ENCODE results near the gene NIPAL3.
"Not testable (repeated sequence)": the region's sequence is repeated elsewhere in the genome, so short reads cannot be mapped to it uniquely, and the experiment has no call there.

NIPAL3 gene

DNA sequence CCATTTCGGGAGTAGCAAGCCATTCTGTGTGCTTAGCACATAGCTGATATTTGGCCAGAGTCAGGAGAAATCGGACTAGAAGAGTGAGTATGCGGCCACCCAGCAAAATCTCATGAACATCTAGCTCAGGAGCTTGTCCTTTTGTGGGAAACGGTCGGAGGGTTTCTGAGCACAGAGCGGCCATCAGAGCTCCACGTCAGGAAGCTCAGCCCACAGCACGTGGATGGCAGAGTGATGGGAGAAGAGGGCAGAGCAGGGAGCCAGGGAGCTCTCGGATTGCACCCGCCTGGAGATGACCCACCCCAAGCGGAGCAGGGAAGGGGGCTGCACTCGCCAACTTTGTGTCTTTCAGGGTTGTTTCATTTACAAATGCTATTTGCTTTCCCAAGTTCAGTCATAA lies 100.9 kb downstream of the NIPAL3 start:
- no peak for DNase-seq (ENCODE audit: low read depth)

DNA sequence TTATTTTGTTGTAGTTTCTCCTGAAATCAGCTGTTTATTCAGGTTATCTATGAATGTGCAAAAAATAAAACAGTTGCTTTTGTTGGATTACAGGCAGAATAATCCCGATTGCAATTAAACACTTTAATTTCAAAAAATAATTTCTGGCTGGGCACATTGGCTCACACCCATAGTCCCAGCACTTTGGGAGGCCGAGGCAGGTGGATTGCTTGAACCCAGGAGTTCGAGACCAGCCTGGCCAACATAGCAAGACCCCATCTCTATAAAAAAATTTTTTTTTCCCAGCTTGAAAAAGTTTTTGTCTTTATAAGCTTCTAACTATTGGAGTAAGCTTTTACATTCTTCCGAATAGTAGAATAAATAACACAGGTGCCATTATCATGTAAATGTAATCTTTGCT lies 102.3 kb downstream of the NIPAL3 start:
- no peak for DNase-seq (ENCODE audit: low read depth)

DNA sequence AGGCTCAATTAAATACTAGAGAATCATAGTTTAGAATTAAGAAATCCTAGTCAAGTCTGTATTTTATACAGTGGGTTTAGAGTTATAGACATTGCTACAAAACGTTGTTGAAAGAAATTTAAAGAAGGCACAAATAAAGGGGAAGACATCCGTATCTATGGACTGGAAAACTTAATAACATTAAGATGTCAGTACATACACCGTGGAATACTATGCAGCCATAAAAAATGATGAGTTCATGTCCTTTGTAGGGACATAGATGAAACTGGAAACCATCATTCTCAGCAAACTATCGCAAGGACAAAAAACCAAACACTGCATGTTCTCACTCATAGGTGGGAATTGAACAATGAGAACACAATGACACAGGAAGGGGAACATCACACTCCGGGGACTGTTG lies 104.7 kb downstream of the NIPAL3 start:
- DNase-seq (ENCODE audit: low read depth): not testable (repeated sequence)

Measured in stimulated activated CD8-positive, alpha-beta memory T cell treated with anti-CD3 and anti-CD28 coated beads, Interleukin-15, amount 100 ng/mL, for 24 hours (primary cell).